BJ (cell line): ENCODE results near the gene B3GALT2. TPM values are rescaled to one million over a fixed set of nuclear protein-coding genes. Genes with fewer than 3 reads are reported as not detected.

Experiments used
- CTCF ChIA-PET: fragments of 350-600 bp; formaldehyde crosslinking; extraction: SDS; loops from one replicate; lab custom pipeline; 2021; ENCODE audit warnings: antibody characterized with exemption, inconsistent platforms; lab: Yijun Ruan, JAX
- POLR2A ChIA-PET: fragments of 300-600 bp; sonication (Branson Sonifier 250); formaldehyde crosslinking; extraction: SDS; loops from one replicate; lab custom pipeline; 2021; ENCODE audit warnings: antibody characterized with exemption; lab: Charles Lee
- DNase-seq: peaks from one replicate; pipeline ENCODE4 v3.0.0-alpha.2; 2011; ENCODE audit warnings: low read depth
- H3K27me3 ChIP-seq: 2 replicates; pipeline ENCODE4 v1.6.0; 2011; ENCODE audit warnings: low read length; ENCODE audit not compliant: control insufficient read depth, insufficient read depth
- H3K36me3 ChIP-seq: 2 replicates; pipeline ENCODE4 v1.5.1; 2011; ENCODE audit warnings: low read length; ENCODE audit not compliant: control insufficient read depth, insufficient read depth
- H3K4me3 ChIP-seq: 2 replicates; pipeline ENCODE4 v1.5.1; 2011; ENCODE audit warnings: low read depth, mild to moderate bottlenecking, control low read depth, low read length
- CTCF ChIP-seq: IDR thresholded peaks from 2 replicates; pipeline ENCODE4 v1.5.1; 2011; ENCODE audit warnings: low read depth, mild to moderate bottlenecking, control low read depth, inconsistent platforms, low read length, moderate library complexity; ENCODE audit not compliant: insufficient read depth
- polyA plus RNA-seq: library from polyadenylated mRNA; depleted of rRNA; stranded (reverse); fragments of >200 nt; gene quantifications from 2 replicates; pipeline ENCODE4 v1.2.3, GENCODE V29; 2011; rRNA removed
- small RNA-seq: library from RNA; depleted of rRNA; stranded (forward); fragments of <200 nt; gene quantifications from one replicate; pipeline ENCODE3, GENCODE V24; 2012; ENCODE audit warnings: low replicate concordance, low read depth; ENCODE audit not compliant: insufficient read length

Gene B3GALT2
- polyA plus RNA-seq, 1 experiment: 1.5 TPM

DNA sequence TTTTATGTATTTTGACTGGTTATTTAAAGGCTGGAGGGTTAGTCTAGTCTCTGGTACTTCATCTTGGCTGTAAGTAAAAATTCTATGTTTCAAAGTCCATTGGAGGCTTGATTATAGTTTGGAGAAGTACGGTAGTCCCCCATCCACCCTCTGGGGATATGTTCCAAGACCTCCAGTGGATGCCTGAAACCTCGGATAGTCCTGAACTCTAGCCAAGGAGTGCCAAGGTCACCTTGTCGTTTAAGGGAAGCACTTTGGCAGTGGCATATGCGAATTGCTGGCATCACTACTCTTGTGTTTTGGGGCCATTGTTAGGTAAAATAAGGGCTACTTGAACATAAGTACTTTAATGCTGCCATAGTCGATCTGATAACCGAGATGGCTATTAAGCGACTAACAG lies 46.2 kb downstream of the B3GALT2 start:
- CTCF ChIA-PET: no interaction called here
- no peak for TF ChIP-seq CTCF
- Histone ChIP-seq H3K27me3 (no peaks in the 10 kb centered on the region), H3K36me3 (no peaks in the 10 kb centered on the region; the same call in none of the 2 replicates), H3K4me3 (no peak overlapping the region)
- POLR2A ChIA-PET: no interaction called here
- no peak for DNase-seq

- POLR2A ChIA-PET: no interaction called here
- no peak for TF ChIP-seq CTCF
- CTCF ChIA-PET: interaction anchor here (0.6 kb wide), 1 partner anchor 16 kb away, joined by 3 read pairs; no protein-coding TSS in a partner anchor
- H3K36me3 ChIP-seq: peaks cover 4% of the 10 kb centered on the region; the same call in 1 of the 2 replicates
- no peak for DNase-seq
- no peak overlapping the region for H3K4me3 ChIP-seq
- no peaks in the 10 kb centered on the region for H3K27me3 ChIP-seq
These were observed 55.0 kb downstream of the B3GALT2 start for GRCh38 chr1:193131266-193131860.

Small RNAs within 50 kb of the gene (small RNA-seq; reads per million reads assigned to genes)
- gene MIR1278: 1.5 reads per million

Other genes starting within 250 kb of the B3GALT2 start
- gene UCHL5, start 127.3 kb downstream of the B3GALT2 start, polyA plus RNA-seq: 9.4 and 18.5 TPM in 2 replicates
- 21.0 and 31.0 TPM in 2 replicates for gene RO60, start 127.0 kb downstream of the B3GALT2 start, polyA plus RNA-seq
- 9.2 and 22.2 TPM in 2 replicates for gene GLRX2, start 81.2 kb downstream of the B3GALT2 start, polyA plus RNA-seq
- gene CDC73, start 64.6 kb downstream of the B3GALT2 start, polyA plus RNA-seq: 16.1 and 39.6 TPM in 2 replicates